ENCODE data around the gene SLC22A23.

DNA sequence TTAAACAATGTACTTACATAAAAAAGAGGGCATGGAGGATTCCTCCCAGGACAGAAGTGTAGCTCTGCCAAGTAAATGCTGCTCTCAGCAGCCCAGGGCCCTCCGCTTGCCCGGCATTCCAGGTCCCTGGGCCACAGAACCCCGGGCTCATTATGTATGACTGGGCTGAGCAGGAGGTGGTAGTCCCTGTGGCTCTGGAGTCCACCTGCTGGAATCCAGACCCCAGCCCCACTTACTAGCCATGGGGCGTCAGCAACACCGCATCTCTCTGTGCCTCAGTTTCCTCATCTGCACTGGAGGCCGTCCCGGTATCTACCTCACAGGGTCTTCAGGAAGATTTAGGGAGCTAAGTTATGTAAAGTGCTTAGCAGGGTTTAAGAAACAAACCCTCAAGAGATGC is 142.7 kb downstream of the SLC22A23 start:
- TF ChIP-seq, protein P1, sequence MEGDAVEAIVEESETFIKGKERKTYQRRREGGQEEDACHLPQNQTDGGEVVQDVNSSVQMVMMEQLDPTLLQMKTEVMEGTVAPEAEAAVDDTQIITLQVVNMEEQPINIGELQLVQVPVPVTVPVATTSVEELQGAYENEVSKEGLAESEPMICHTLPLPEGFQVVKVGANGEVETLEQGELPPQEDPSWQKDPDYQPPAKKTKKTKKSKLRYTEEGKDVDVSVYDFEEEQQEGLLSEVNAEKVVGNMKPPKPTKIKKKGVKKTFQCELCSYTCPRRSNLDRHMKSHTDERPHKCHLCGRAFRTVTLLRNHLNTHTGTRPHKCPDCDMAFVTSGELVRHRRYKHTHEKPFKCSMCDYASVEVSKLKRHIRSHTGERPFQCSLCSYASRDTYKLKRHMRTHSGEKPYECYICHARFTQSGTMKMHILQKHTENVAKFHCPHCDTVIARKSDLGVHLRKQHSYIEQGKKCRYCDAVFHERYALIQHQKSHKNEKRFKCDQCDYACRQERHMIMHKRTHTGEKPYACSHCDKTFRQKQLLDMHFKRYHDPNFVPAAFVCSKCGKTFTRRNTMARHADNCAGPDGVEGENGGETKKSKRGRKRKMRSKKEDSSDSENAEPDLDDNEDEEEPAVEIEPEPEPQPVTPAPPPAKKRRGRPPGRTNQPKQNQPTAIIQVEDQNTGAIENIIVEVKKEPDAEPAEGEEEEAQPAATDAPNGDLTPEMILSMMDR (IDR thresholded peaks at IDR 0.05): no peak
- TF ChIP-seq POLR2AphosphoS5 (IDR thresholded peaks at IDR 0.05) (no peak), POLR2A (IDR thresholded peaks at IDR 0.05) (no peak), EP300 (IDR thresholded peaks at IDR 0.05) (no peak)
